Measurements from ENCODE around the gene OR2A42.
"Not testable (repeated sequence)": the region's sequence is repeated elsewhere in the genome, so short reads cannot be mapped to it uniquely, and the experiment has no call there.

Gene OR2A42

DNA sequence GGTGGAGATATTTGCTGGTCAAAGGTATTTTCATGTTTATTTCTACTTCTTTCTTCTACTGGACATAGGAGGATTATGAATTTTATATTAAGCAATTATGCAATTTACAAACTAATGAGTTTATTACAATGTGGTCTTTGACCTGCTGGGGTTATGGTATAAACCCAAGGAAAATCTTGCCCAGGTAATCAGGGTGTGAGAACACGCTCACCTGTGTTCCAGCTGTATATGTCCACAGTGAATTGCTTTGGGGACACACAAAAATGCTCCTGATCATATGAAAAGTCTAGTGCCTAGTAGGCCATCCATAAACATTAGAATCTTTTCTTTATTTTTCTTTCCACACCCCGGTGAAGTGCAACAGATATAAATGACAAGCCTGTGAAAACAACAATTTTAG is at the start of gene OR2A42:
Gene OR2A42, minus strand, starts transcription at position 241 of the 400 bp plus-strand sequence. CDS start 6,762 bp downstream, outside the sequence.
- not testable (repeated sequence) for H3K4me3 ChIP-seq (ENCODE audit: low read depth, low read length)

DNA sequence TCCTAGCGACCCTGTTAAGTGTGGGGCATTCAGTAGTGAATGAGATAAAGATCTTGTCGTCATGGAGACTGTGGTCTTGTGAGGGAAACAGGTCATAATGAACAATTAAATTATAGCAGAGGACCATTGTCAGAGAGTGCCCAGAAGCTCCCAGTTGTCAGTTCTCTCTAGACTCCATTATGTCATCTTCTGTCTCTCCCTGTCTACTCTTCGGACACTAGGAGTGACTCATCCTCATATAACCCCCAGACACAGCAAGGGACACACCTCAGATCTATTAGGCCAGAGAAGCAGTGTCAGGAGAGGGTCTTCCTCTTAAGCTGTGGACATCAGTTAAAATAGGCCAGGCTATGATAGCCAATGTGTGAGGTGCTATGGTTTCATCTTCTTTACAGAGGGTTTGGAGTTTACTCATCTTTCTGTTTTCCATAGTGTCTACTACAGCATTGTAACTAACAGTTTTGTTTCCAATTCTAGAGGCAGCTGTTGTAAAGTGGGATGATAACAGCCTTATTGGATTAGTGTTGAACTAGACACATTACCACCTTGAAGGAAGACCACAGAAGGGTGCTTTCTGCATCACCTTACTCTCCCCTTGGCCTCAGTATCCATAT is 47.9 kb upstream of the OR2A42 start:
- H3K4me3 ChIP-seq (ENCODE audit: low read depth, low read length) = not testable (repeated sequence)

GRCh38 chr7:144283716-144284115 is 44.3 kb upstream of the OR2A42 start:
- H3K4me3 ChIP-seq (ENCODE audit: low read depth, low read length) = not testable (repeated sequence)

GRCh38 chr7:144282490-144282889 is 43.1 kb upstream of the OR2A42 start:
- not testable (repeated sequence) for H3K4me3 ChIP-seq (ENCODE audit: low read depth, low read length)

- not testable (repeated sequence) for H3K4me3 ChIP-seq (ENCODE audit: low read depth, low read length)
These were observed 42.6 kb upstream of the OR2A42 start for GRCh38 chr7:144281981-144282380.

DNA sequence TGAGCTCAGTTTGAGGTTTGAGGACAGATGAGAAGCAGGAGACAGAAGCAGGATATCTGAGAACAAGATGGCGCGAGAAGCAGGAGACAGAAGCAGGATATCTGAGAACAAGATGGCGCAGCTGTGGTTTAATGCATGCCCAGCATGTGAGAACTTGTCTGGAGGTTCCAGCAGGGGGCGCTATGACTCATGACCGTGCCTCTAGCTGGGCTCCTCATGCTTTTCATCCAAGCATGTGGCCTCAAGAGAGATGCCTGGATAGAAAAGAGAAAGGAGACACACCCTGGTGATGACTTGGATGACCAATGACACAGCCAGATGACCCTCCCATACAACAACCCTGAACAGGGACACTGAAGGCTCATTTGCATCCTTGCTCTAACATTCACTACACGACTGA is 40.6 kb upstream of the OR2A42 start:
- H3K4me3 ChIP-seq (ENCODE audit: low read depth, low read length) = not testable (repeated sequence)

DNA sequence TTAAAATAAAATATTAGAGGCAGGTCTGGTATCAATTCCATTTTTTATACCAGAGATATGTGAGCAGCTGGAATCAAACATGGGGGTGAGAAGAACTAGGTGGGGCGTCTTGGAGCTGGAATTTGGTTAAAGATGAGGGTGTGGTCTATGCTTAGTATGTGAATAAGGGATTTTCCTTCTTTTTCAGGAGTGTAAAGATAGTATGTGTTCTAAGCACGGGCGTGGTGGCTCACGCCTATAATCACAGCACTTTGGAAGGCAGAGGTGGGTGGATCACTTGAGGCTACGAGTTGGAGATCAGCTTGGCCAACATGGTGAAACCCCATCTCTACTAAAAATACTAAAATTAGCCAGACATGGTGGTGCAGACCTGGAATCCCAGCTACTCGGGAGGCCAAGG is 35.9 kb upstream of the OR2A42 start:
- H3K4me3 ChIP-seq (ENCODE audit: low read depth, low read length) = not testable (repeated sequence)

GRCh38 chr7:144269188-144269587 is 29.8 kb upstream of the OR2A42 start, which contains the start of gene CTAGE8:
Gene CTAGE8 (minus strand): TSS chr7:144269288. CDS start chr7:144269250, 38 bp downstream.
- H3K4me3 ChIP-seq (ENCODE audit: low read depth, low read length) = not testable (repeated sequence)

- H3K4me3 ChIP-seq (ENCODE audit: low read depth, low read length) = not testable (repeated sequence)
These were observed 25.3 kb upstream of the OR2A42 start, which contains the start of gene OR2A7 for GRCh38 chr7:144264692-144265091. Gene OR2A7 (minus strand): TSS chr7:144264792. CDS start chr7:144259628, 5,164 bp downstream.

DNA sequence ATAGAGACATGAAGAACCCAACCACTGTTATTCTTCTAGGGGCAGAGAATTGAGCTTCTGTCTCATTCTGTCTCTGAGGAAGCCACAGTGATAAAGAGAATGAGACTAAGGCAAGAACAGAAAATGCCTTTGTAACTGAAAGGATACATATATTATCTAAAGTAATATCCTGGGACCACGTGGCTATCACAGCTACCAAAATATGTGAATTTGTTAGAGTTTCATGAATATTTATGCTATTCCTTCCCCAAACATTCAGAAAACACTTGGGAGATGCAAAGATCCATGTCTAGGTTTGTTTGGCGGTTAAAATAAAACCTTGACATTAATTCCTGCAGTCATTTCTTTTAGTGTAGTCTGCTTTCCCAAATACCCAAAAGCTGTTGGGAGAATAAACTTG is 22.7 kb upstream of the OR2A42 start:
- not testable (repeated sequence) for H3K4me3 ChIP-seq (ENCODE audit: low read depth, low read length)

GRCh38 chr7:144259067-144259466 is 19.7 kb upstream of the OR2A42 start:
- H3K4me3 ChIP-seq (ENCODE audit: low read depth, low read length) = not testable (repeated sequence)

DNA sequence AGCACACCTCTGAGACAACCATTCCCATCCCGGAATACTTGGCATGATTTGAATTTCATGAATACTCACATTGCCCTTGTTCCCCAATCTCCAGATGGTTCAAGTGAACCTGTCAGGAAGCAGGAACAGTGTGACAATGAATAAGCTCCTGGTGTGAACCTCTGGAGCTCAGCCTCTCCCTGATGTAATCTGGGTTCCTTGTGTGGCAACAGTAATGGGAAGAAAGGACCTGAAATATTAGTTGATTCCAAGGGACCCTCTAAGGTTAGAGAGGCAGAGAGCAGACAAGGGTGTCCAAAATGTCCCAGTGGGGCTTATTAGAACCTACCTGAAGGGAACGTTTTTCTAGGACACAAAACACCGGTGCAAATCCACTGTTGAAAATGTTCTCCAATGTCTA is 16.7 kb upstream of the OR2A42 start:
- TF ChIP-seq CTCF (IDR thresholded peaks at IDR 0.05; ENCODE audit: borderline replicate concordance, insufficient read depth, low read depth, low read length) = no peak
- no peak overlapping the region for H3K4me3 ChIP-seq (ENCODE audit: low read depth, low read length)

DNA sequence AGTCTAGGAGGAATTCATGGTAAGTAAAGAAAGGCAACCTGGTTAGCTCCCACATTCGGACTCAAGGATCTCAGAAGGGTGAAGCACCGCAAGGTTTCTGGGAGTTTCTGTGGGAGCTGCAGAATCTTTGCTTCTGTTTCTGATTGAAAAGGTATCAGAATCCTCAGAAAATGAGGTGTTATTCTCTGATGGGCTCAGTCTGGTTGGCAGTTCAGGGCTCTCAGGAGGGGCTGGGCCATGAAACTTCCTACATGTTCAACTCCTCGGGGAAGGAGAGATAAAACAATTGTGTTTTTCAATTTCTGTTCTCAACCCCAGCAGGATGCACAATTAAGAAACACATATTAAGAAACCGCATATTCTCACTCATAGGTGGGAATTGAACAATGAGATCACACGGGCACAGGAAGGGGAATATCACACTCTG is 16.1 kb upstream of the OR2A42 start:
- no peak for TF ChIP-seq CTCF (IDR thresholded peaks at IDR 0.05; ENCODE audit: borderline replicate concordance, insufficient read depth, low read depth, low read length)
- no peak overlapping the region for H3K4me3 ChIP-seq (ENCODE audit: low read depth, low read length)

GRCh38 chr7:144252307-144252706 is 12.9 kb upstream of the OR2A42 start:
- not testable (repeated sequence) for H3K4me3 ChIP-seq (ENCODE audit: low read depth, low read length)

DNA sequence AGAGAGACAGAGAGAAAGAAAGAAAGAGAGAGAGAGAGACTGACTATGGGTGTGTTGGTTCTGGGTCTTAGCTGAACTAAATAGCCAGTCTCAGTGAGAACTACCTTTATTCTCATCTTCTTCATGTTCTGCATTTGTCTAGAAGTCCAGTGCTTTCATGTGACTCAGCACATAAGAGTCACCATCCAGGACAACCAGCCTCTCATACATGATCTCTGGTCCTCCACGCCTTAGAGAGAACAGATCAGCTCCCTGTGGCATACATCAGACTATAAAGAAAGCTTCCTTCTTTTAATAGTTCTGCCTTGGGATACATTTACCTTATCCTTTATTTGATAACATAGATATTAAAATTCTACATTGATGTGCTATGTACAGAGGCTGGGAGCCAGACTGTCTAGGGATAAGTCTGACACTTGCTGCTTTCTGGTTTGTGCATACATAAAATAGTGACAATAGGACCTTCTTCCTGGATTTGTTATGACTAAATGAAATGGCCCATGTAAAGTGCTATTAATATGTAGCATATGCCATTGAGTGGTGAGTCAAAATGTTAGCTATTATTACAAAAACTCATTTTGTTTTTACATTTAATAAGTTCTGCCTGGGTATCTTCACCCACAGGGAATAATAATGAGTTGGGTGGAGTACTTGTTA is 8.4 kb upstream of the OR2A42 start:
- H3K4me3 ChIP-seq (ENCODE audit: low read depth, low read length) = not testable (repeated sequence)

- not testable (repeated sequence) for H3K4me3 ChIP-seq (ENCODE audit: low read depth, low read length)
These were observed 7.6 kb upstream of the OR2A42 start for GRCh38 chr7:144246967-144247366.

DNA sequence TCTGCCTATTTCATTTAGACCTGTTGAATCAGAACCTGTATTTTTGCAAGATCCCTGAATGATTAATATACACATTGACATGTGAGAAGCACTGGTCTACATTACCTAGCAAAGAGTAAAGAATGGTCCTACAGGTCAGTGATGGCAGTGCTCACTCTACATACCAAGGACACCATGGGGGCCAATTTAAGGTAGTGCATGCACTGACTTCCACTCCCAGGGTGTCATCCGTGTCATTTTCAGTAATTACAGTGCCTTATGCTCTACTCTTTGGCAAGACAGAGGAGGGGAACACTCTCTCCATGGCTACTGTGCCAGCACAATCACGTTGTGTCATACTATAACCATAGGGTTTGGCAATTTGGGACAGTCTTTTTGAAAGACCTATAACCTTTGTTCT is 6.0 kb upstream of the OR2A42 start:
- not testable (repeated sequence) for H3K4me3 ChIP-seq (ENCODE audit: low read depth, low read length)

DNA sequence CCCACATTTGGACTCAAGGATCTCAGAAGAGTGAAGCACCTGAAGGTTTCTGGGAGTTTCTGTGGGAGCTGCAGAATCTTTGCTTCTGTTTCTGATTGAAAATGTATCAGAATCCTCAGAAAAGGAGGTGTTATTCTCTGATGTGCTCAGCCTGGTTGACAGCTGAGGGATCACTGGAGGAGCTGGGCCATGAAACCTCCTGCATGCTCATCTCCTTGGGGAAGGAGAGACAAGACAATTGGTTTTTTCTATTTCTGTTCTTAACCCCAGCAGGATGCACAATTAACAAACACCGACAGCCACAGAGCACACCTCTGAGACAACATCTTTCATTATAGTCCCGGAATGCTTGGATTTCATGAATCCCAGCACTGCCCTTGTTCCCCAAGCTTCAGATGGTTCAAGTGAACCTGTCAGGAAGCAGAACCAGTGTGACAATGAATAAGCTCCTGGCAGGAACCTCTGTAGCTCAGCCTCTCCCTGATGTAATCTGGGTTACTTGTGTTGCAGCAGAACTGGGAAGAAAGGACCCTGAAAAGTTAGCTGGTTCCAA is 799 bp downstream of the OR2A42 start:
- H3K4me3 ChIP-seq (ENCODE audit: low read depth, low read length) = not testable (repeated sequence)

GRCh38 chr7:144233039-144233438 is 6.4 kb downstream of the OR2A42 start:
- not testable (repeated sequence) for H3K4me3 ChIP-seq (ENCODE audit: low read depth, low read length)
